HCT116 (cell line): Measurements from ENCODE around the gene ABR.

ENCODE experiments used
- EZH2 ChIP-seq: fragments of 200-600 bp; sonication (generic); IDR thresholded peaks from 2 replicates; pipeline ENCODE4 v1.6.1; 2017; ENCODE audit warnings: antibody characterized with exemption, mixed run types
- EZH2phosphoT487 ChIP-seq: fragments of 200-600 bp; IDR thresholded peaks from 2 replicates; pipeline ENCODE4 v1.6.1; 2018; ENCODE audit warnings: antibody characterized with exemption, borderline replicate concordance
- JUND ChIP-seq: IDR thresholded peaks from 2 replicates; pipeline ENCODE4 v1.6.1; 2012
- POLR2A ChIP-seq: IDR thresholded peaks from 2 replicates; pipeline ENCODE4 v1.7.0; 2011; ENCODE audit warnings: borderline replicate concordance; ENCODE audit not compliant: insufficient read depth, insufficient read length; ENCODE audit errors: extremely low read depth
- POLR2AphosphoS5 ChIP-seq: IDR thresholded peaks from 2 replicates; pipeline ENCODE4 v1.6.1; 2011; ENCODE audit warnings: mild to moderate bottlenecking, low read depth, low read length, moderate library complexity
- RAD21 ChIP-seq: IDR thresholded peaks from 2 replicates; pipeline ENCODE4 v1.6.1; 2012; ENCODE audit warnings: low read depth, mild to moderate bottlenecking
- SP1 ChIP-seq: IDR thresholded peaks from 2 replicates; pipeline ENCODE4 v1.6.1; 2012; ENCODE audit warnings: low read depth
- ZFX ChIP-seq: fragments of 450-650 bp; IDR thresholded peaks from 2 replicates; pipeline ENCODE4 v1.6.1; 2017
- TF ChIP-seq, protein P1 (sequence below), 3 experiments: fragments of 200-600 bp in 1 of 3; sonication (generic) in 1 of 3; IDR thresholded peaks in 2 of 3; conservative IDR thresholded peaks in 1 of 3; 2 replicates each; pipeline ENCODE4 v1.5.1; 2012 to 2017; ENCODE audit warnings: low read depth in 2 of 3, low read length in 2 of 3, antibody characterized with exemption in 1 of 3, borderline replicate concordance in 1 of 3, control low read depth in 1 of 3, mild to moderate bottlenecking in 1 of 3, mixed read lengths in 1 of 3, mixed run types in 1 of 3, moderate library complexity in 1 of 3; ENCODE audit not compliant: insufficient read depth in 1 of 3
- TF ChIP-seq, protein P2 (sequence below): IDR thresholded peaks from 2 replicates; pipeline ENCODE4 v1.6.1; 2012
- TF ChIP-seq, protein P3 (sequence below): IDR thresholded peaks from 2 replicates; pipeline ENCODE4 v1.6.1; 2012; ENCODE audit warnings: low read depth
- TF ChIP-seq, protein P4 (sequence below): IDR thresholded peaks from 2 replicates; pipeline ENCODE4 v1.6.1; 2012
- TF ChIP-seq, protein P5 (sequence below): IDR thresholded peaks from 2 replicates; pipeline ENCODE4 v1.6.1; 2011; ENCODE audit warnings: mild to moderate bottlenecking, low read length, moderate library complexity; ENCODE audit not compliant: insufficient replicate concordance; ENCODE audit errors: extremely low read depth

DNA sequence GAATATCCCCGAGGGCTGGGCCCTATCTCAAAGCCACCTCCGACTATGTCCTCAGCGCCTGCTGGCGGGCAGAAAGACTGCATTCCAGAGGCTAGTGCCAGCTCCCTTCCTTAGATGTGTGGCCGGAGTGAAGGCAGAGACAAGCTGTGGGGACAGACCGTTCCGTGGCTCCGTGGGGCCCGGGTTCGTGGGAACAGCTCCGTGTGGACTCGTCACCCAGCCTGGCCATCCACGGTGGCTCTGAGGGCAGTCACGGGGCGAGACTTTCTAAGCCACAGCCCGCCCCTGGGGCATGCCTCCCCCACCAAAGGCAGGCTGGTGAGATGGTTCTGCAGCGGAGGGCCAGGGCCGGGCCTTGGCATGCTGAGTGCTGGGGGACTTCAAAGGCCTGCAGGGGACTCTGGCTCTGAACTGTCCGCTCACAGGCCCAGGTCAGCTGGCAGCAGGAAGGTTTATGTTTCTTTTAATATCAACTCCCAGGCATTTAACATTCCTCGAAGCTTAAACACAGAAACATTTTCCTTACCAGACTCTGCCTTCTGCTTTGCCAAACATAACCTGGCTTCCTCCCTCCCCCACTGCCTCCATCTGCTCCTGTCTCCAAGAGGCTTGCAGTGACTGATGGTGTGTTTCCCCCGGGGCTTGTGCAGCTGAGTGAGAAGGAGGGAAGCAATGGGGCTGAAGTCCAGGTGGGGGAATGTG lies 132.5 kb downstream of the ABR start:
- TF ChIP-seq POLR2A (no peak), ZFX (no peak), POLR2AphosphoS5 (no peak), SP1 (no peak), EZH2phosphoT487 (no peak), EZH2 (no peak), RAD21 (no peak), JUND (no peak)
- TF ChIP-seq, protein P1, sequence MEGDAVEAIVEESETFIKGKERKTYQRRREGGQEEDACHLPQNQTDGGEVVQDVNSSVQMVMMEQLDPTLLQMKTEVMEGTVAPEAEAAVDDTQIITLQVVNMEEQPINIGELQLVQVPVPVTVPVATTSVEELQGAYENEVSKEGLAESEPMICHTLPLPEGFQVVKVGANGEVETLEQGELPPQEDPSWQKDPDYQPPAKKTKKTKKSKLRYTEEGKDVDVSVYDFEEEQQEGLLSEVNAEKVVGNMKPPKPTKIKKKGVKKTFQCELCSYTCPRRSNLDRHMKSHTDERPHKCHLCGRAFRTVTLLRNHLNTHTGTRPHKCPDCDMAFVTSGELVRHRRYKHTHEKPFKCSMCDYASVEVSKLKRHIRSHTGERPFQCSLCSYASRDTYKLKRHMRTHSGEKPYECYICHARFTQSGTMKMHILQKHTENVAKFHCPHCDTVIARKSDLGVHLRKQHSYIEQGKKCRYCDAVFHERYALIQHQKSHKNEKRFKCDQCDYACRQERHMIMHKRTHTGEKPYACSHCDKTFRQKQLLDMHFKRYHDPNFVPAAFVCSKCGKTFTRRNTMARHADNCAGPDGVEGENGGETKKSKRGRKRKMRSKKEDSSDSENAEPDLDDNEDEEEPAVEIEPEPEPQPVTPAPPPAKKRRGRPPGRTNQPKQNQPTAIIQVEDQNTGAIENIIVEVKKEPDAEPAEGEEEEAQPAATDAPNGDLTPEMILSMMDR (IDR thresholded peaks at IDR 0.05 in 2 of 3, conservative IDR thresholded peaks at IDR 0.05 in 1 of 3; ENCODE audit: borderline replicate concordance in 1 of 3, insufficient read depth in 1 of 3, low read depth in 2 of 3, low read length in 2 of 3) = no peak
- TF ChIP-seq, protein P2, sequence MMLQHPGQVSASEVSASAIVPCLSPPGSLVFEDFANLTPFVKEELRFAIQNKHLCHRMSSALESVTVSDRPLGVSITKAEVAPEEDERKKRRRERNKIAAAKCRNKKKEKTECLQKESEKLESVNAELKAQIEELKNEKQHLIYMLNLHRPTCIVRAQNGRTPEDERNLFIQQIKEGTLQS = no peak
- TF ChIP-seq, protein P3, sequence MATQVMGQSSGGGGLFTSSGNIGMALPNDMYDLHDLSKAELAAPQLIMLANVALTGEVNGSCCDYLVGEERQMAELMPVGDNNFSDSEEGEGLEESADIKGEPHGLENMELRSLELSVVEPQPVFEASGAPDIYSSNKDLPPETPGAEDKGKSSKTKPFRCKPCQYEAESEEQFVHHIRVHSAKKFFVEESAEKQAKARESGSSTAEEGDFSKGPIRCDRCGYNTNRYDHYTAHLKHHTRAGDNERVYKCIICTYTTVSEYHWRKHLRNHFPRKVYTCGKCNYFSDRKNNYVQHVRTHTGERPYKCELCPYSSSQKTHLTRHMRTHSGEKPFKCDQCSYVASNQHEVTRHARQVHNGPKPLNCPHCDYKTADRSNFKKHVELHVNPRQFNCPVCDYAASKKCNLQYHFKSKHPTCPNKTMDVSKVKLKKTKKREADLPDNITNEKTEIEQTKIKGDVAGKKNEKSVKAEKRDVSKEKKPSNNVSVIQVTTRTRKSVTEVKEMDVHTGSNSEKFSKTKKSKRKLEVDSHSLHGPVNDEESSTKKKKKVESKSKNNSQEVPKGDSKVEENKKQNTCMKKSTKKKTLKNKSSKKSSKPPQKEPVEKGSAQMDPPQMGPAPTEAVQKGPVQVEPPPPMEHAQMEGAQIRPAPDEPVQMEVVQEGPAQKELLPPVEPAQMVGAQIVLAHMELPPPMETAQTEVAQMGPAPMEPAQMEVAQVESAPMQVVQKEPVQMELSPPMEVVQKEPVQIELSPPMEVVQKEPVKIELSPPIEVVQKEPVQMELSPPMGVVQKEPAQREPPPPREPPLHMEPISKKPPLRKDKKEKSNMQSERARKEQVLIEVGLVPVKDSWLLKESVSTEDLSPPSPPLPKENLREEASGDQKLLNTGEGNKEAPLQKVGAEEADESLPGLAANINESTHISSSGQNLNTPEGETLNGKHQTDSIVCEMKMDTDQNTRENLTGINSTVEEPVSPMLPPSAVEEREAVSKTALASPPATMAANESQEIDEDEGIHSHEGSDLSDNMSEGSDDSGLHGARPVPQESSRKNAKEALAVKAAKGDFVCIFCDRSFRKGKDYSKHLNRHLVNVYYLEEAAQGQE = no peak
- TF ChIP-seq, protein P4, sequence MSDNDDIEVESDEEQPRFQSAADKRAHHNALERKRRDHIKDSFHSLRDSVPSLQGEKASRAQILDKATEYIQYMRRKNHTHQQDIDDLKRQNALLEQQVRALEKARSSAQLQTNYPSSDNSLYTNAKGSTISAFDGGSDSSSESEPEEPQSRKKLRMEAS = no peak
- TF ChIP-seq, protein P5, sequence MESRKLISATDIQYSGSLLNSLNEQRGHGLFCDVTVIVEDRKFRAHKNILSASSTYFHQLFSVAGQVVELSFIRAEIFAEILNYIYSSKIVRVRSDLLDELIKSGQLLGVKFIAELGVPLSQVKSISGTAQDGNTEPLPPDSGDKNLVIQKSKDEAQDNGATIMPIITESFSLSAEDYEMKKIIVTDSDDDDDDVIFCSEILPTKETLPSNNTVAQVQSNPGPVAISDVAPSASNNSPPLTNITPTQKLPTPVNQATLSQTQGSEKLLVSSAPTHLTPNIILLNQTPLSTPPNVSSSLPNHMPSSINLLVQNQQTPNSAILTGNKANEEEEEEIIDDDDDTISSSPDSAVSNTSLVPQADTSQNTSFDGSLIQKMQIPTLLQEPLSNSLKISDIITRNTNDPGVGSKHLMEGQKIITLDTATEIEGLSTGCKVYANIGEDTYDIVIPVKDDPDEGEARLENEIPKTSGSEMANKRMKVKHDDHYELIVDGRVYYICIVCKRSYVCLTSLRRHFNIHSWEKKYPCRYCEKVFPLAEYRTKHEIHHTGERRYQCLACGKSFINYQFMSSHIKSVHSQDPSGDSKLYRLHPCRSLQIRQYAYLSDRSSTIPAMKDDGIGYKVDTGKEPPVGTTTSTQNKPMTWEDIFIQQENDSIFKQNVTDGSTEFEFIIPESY = no peak
